CD14-positive monocyte (primary cell): Measurements from ENCODE around the gene CYB561D1. TPM values are rescaled to one million over a fixed set of nuclear protein-coding genes. Genes with fewer than 3 reads are reported as not detected.

Experiments
- DNase-seq, 3 donors: peaks; one replicate each; pipeline ENCODE4 v3.0.0-alpha.2; 2011 to 2022
- H2AFZ ChIP-seq: 2 replicates; pipeline ENCODE4 v1.6.0; 2012; ENCODE audit warnings: mild to moderate bottlenecking, low read depth, low read length, inconsistent platforms; ENCODE audit not compliant: insufficient read depth, poor library complexity, severe bottlenecking
- H3K27ac ChIP-seq, 2 donors: 1 replicate in 1 of 2; 2 replicates in 1 of 2; pipeline ENCODE4 v1.5.1; 2012 to 2013; ENCODE audit warnings: low read length in 2 of 2, control low read depth in 1 of 2, inconsistent platforms in 1 of 2, low read depth in 1 of 2, mild to moderate bottlenecking in 1 of 2
- H3K27me3 ChIP-seq, 2 donors: one replicate each; pipeline versions ENCODE4 v1.6.0 to v1.6.1; 2011 to 2013; ENCODE audit warnings: low read length in 2 of 2; ENCODE audit not compliant: control insufficient read depth in 2 of 2, insufficient read depth in 2 of 2
- H3K36me3 ChIP-seq, 2 donors: replicated peaks in 1 of 2; 1 replicate in 1 of 2; 2 replicates in 1 of 2; pipeline versions ENCODE4 v1.5.1 to v1.6.1; 2012 to 2013; ENCODE audit warnings: low read length in 2 of 2, control low read depth in 1 of 2, inconsistent platforms in 1 of 2, mild to moderate bottlenecking in 1 of 2; ENCODE audit not compliant: insufficient read depth in 2 of 2, control insufficient read depth in 1 of 2
- H3K4me1 ChIP-seq, 2 donors: 1 replicate in 1 of 2; 2 replicates in 1 of 2; pipeline versions ENCODE4 v1.5.1 to v1.6.1; 2012 to 2013; ENCODE audit warnings: low read length in 2 of 2, control low read depth in 1 of 2, inconsistent platforms in 1 of 2, mild to moderate bottlenecking in 1 of 2, moderate library complexity in 1 of 2; ENCODE audit not compliant: insufficient read depth in 2 of 2, control insufficient read depth in 1 of 2
- H3K4me2 ChIP-seq: replicated peaks from 2 replicates; pipeline ENCODE3; 2012; ENCODE audit warnings: low read length, moderate library complexity, mild to moderate bottlenecking; ENCODE audit not compliant: poor library complexity, severe bottlenecking; ENCODE audit errors: extremely low read depth
- H3K4me3 ChIP-seq, 3 experiments: fragments of 200-600 bp in 1 of 3; sonication (generic) in 1 of 3; replicated peaks in 1 of 3; 1 replicate in 2 of 3; 2 replicates in 1 of 3; pipeline ENCODE4 v1.5.1; 2011 to 2013; ENCODE audit warnings: low read length in 3 of 3, mild to moderate bottlenecking in 3 of 3, control low read depth in 2 of 3, low read depth in 2 of 3, inconsistent platforms in 1 of 3, moderate library complexity in 1 of 3
- H3K79me2 ChIP-seq: 2 replicates; pipeline ENCODE4 v1.6.0; 2012; ENCODE audit warnings: mild to moderate bottlenecking, control low read depth, inconsistent platforms, low read length, moderate library complexity; ENCODE audit not compliant: insufficient read depth
- H3K9ac ChIP-seq: 2 replicates; pipeline ENCODE4 v1.6.0; 2017; ENCODE audit warnings: low read length, mild to moderate bottlenecking; ENCODE audit not compliant: insufficient read depth, poor library complexity, severe bottlenecking
- H3K9me3 ChIP-seq, 2 donors: replicated peaks in 1 of 2; 1 replicate in 1 of 2; 2 replicates in 1 of 2; pipeline versions ENCODE4 v1.5.1 to v1.6.1; 2012 to 2013; ENCODE audit warnings: low read length in 2 of 2, control low read depth in 1 of 2; ENCODE audit not compliant: control insufficient read depth in 1 of 2, insufficient read depth in 1 of 2
- H4K20me1 ChIP-seq: 2 replicates; pipeline ENCODE4 v1.6.0; 2012; ENCODE audit warnings: mild to moderate bottlenecking, low read length, control low read depth, moderate library complexity; ENCODE audit not compliant: insufficient read depth
- H3K27ac Mint-ChIP-seq, 7 donors: one replicate each; pipeline ENCODE4 v1.8.0; 2020; ENCODE audit warnings: mild to moderate bottlenecking in 7 of 7, mixed read lengths in 7 of 7, moderate library complexity in 6 of 7, inconsistent platforms in 2 of 7
- H3K27me3 Mint-ChIP-seq, 3 donors: one replicate each; pipeline ENCODE4 v1.8.0; 2021 to 2022; ENCODE audit warnings: low read depth in 3 of 3, mild to moderate bottlenecking in 3 of 3, mixed read lengths in 3 of 3, moderate library complexity in 3 of 3, inconsistent platforms in 1 of 3
- H3K36me3 Mint-ChIP-seq, 2 donors: one replicate each; pipeline ENCODE4 v1.8.0; 2020; ENCODE audit warnings: mixed read lengths in 2 of 2, inconsistent platforms in 1 of 2, mild to moderate bottlenecking in 1 of 2
- H3K4me1 Mint-ChIP-seq: one replicate; pipeline ENCODE4 v1.8.0; 2020; ENCODE audit warnings: mild to moderate bottlenecking, mixed read lengths
- H3K4me3 Mint-ChIP-seq, 2 donors: one replicate each; pipeline ENCODE4 v1.8.0; 2020; ENCODE audit warnings: mild to moderate bottlenecking in 2 of 2, mixed read lengths in 2 of 2, moderate library complexity in 1 of 2
- H3K9me3 Mint-ChIP-seq, 7 donors: one replicate each; pipeline ENCODE4 v1.8.0; 2020 to 2022; ENCODE audit warnings: mixed read lengths in 7 of 7, mild to moderate bottlenecking in 6 of 7, moderate library complexity in 6 of 7, inconsistent platforms in 2 of 7
- CTCF ChIP-seq: fragments of 200-600 bp; IDR thresholded peaks from one replicate; pipeline ENCODE4 v1.8.0; 2022; ENCODE audit warnings: antibody characterized with exemption, mild to moderate bottlenecking
- WGBS: methylation state at CpG from one replicate; pipeline ENCODE4 v1.1.5; 2013; ENCODE audit warnings: missing lambda C conversion rate; ENCODE audit not compliant: insufficient coverage; 5-methylcytosine and 5-hydroxymethylcytosine counted together
- intact Hi-C, 2 donors: fragments of 100-400 bp; cut with micrococcal nuclease; formaldehyde crosslinking; loops; one replicate each; pipeline versions ENCODE4 v1.15.0 to v1.15.1; 2023
- polyA plus RNA-seq, 3 donors: library from polyadenylated mRNA; depleted of rRNA in 1 of 3; unstranded in 2 of 3; stranded (reverse) in 1 of 3; fragments of 300-500 nt in 2 of 3; fragments of >200 nt in 1 of 3; fragmentation: Illumina TruSeq in 2 of 3; gene quantifications; 1 replicate in 2 of 3; 2 replicates in 1 of 3; pipeline ENCODE4 v1.2.3, GENCODE V29; 2012 to 2021

CYB561D1 gene
- polyA plus RNA-seq, 3 donors, result 1.4 to 13.2 (median 4.2) TPM

- no peak overlapping the region for H3K27ac Mint-ChIP-seq
- H3K9me3 ChIP-seq, result no peaks in the 10 kb centered on the region
- H3K4me1 ChIP-seq, result peaks cover 10 to 11% of the 10 kb centered on the region in 2 donors
- H3K79me2 ChIP-seq, result no peaks in the 10 kb centered on the region
- no peaks in the 10 kb centered on the region for H3K27me3 ChIP-seq
- no peak overlapping the region for H3K4me3 Mint-ChIP-seq
- H3K36me3 ChIP-seq, result no peaks in the 10 kb centered on the region
- no peaks in the 10 kb centered on the region for H3K36me3 Mint-ChIP-seq
- H3K27me3 Mint-ChIP-seq, result peaks cover 2 to 5% (median 2%) of the 10 kb centered on the region in 3 donors
- no peaks in the 10 kb centered on the region for H4K20me1 ChIP-seq
- H3K4me2 ChIP-seq, result no peak overlapping the region
- H3K4me3 ChIP-seq, result no peak overlapping the region
- H3K27ac ChIP-seq, result no peak overlapping the region
- H3K4me1 Mint-ChIP-seq, result peaks cover 9% of the 10 kb centered on the region
- WGBS, result 97% methylated on average over 6 of the region's 8 CpGs
- no peak overlapping the region for H2AFZ ChIP-seq
- no peak for TF ChIP-seq CTCF
- no peak for DNase-seq
- H3K9me3 Mint-ChIP-seq, result no peaks in the 10 kb centered on the region
- no peak overlapping the region for H3K9ac ChIP-seq
- intact Hi-C loops, result loop anchor here in 1 of 2 donors (10.0 kb wide), 2 partner anchors 95 to 255 kb away; no protein-coding TSS in a partner anchor
Observed at GRCh38 chr1:109529881-109530456, 36.1 kb downstream of the CYB561D1 start.

GRCh38 chr1:109530457-109531087 is 36.7 kb downstream of the CYB561D1 start:
- H3K27me3 Mint-ChIP-seq, result peaks cover 2 to 5% (median 2%) of the 10 kb centered on the region in 3 donors
- Histone ChIP-seq H3K9me3 (no peaks in the 10 kb centered on the region), H3K27ac (no peak overlapping the region), H3K9ac (no peak overlapping the region), H3K36me3 (no peaks in the 10 kb centered on the region), H3K4me2 (no peak overlapping the region), H3K4me3 (no peak overlapping the region), H3K27me3 (no peaks in the 10 kb centered on the region), H4K20me1 (no peaks in the 10 kb centered on the region), H3K79me2 (no peaks in the 10 kb centered on the region), H2AFZ (no peak overlapping the region), H3K4me1 (peaks cover 10 to 11% of the 10 kb centered on the region in 2 donors)
- intact Hi-C loops, result loop anchor here in 1 of 2 donors (10.0 kb wide), 1 partner anchor 256 kb away; no protein-coding TSS in a partner anchor
- peak overlapping the region in 1 of 2 donors; percentile 25 for H3K4me3 Mint-ChIP-seq
- DNase-seq, result no peak
- H3K27ac Mint-ChIP-seq, result no peak overlapping the region
- WGBS, result 97% methylated on average over 12 of the region's 13 CpGs
- H3K9me3 Mint-ChIP-seq, result no peaks in the 10 kb centered on the region
- peaks cover 9% of the 10 kb centered on the region for H3K4me1 Mint-ChIP-seq
- no peaks in the 10 kb centered on the region for H3K36me3 Mint-ChIP-seq
- no peak for TF ChIP-seq CTCF
